ENCODE results near the gene ZNF217.
"Not testable (repeated sequence)": the region's sequence is repeated elsewhere in the genome, so short reads cannot be mapped to it uniquely, and the experiment has no call there.

Gene ZNF217

DNA sequence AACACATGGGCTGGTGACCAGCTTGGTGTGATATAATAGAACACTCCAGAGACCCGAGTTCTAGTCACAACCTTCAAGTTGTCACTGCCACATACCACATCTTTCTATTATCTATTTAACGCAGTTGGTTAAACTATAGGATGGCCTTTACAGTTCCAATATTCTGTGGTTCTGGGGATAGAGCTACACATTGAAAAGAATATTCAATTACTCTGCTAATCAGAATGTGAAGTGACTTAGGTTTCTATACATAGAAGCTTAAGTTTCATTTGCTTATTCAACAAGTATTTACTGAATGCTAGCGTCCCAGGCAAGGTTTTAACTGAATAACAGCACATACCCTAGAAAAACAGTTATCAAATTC is 9.1 kb downstream of the ZNF217 start:
- not testable (repeated sequence) for DNase-seq (ENCODE audit: low read depth in 2 of 3, low spot score in 1 of 3)

- DNase-seq (ENCODE audit: low read depth in 2 of 3, low spot score in 1 of 3): not testable (repeated sequence)
Measured at GRCh38 chr20:53583660-53584549, 9.7 kb downstream of the ZNF217 start.

- no peak for DNase-seq (ENCODE audit: low read depth in 2 of 3, low spot score in 1 of 3)
Measured at GRCh38 chr20:53582574-53583351, 10.9 kb downstream of the ZNF217 start.

DNA sequence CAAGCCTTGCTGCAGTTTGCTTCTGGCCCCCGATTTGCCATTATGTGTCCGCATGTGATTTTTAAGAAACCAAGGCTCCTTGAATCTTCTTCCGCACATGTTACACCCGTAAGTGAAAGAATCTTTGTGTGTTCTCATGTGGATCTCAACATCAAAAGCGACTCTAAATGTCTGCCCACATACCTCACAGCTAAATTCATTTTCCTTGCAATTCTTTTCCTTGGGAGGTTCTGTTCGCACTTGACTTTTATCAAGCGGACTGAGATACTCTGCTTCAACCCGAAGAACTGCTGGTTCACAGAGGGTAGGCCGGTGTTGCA is 11.4 kb downstream of the ZNF217 start:
- no peak for DNase-seq (ENCODE audit: low read depth in 2 of 3, low spot score in 1 of 3)

- no peak for DNase-seq (ENCODE audit: low read depth in 2 of 3, low spot score in 1 of 3)
Measured at GRCh38 chr20:53581444-53582250, 12.0 kb downstream of the ZNF217 start.

GRCh38 chr20:53580376-53581111 is 13.1 kb downstream of the ZNF217 start:
- no peak for DNase-seq (ENCODE audit: low read depth in 2 of 3, low spot score in 1 of 3)

DNA sequence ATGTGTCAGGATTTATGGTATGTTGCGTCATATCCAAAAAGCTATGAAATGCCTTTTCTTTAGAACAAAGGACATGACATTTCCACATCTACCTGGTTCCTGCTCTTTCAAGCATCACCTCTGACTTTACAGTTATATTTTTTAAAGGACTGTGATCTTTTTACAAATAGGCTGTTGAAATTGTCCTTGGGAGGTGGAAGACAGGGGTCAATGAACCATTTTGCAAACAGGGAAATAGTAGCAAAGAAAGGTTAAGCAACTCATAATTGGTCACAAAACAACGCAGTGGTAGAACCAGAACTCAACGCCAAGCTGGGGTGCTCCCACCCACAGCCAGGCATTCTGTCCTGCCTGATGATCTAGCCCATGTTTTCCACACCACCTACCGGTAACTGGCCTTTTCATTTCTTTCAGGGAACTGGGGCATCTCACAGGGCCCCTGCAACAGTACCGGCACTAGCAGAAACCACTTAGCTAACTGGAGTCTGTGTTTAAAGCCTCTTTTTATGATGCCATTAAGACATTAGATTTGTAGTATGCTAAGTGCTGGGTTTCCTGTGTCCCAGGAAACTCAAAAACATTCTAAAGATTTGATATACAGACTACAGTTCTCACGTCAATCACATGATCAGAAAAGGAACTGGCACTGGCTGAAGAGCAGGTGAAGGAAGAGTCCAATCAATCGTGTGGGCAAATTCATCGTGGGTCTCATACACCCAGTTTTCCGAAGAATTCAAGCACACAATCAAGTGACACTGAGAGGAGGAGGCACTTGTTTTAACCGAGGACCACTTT is 13.9 kb downstream of the ZNF217 start:
- DNase-seq (ENCODE audit: low read depth in 2 of 3, low spot score in 1 of 3): no peak

GRCh38 chr20:53579266-53579580 is 14.4 kb downstream of the ZNF217 start:
- no peak for DNase-seq (ENCODE audit: low read depth in 2 of 3, low spot score in 1 of 3)

DNA sequence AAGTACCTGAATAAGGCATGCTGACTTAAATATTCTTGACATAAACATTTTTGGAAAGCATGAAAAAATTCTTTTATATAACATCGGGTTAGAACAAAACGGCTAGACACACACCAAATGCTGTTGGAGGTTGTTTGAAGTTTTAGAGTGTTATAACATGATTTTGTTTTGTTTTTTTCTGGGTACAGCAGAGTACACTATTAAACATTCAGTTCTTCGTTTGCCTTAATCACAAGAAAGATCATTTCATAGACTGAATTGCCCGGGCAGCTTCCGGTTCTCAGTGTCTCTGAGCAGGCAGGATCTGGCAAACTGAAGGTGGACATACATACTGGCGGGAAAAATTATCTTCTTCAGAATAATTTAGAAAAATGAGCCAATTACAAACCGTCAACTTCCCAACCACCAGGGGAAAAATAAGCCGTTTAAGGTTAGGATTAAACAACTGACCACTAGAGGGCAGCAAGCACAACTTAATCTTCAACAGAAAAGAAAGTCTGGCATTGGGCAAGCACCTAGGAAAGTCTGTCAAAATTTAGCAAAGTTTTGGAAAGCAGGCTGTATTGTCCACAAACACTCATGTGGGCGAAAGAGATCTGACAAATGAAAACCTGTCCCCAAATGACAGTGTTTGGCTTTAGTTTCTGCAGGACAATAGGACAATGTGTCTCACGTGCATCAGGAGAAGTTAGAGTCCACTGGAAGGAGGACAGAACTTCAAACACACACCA is 15.0 kb downstream of the ZNF217 start:
- peak in 1 of 3 donors; percentile 82 for DNase-seq (ENCODE audit: low read depth in 2 of 3, low spot score in 1 of 3)

DNA sequence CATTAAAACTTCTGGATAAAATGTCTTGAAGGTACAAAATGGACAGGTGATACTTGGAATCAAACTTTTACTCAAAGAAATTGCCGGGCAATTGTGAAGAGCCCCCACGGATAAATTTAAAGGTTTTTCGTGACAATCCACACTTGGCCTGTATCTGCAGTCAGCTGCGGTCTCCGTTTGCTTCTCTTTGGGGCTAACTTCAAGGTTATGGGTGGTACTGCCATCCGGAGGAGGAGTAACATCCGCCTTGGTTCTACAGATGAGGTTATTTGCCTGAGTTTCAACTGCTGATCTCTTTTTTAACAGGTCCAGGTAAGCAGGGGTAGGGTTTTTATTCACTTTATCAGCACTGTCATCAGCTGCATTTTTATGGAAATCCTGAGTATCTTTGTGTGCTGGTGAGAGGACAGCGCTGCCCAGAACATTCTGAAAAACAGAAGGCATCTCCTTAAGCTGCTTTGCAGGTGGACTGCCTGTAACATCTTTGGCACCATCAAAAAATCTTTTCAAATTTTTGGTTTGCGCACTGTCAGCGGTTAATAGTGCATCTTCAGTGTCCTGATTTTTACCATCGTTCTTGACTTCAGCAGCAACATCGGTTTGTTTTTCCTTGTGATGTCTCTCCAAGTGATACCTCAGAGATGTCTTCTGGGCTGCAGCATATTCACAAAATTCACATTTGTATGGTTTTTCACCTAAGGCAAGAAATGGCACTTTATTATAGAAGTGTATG is 16.9 kb downstream of the ZNF217 start:
- no peak for DNase-seq (ENCODE audit: low read depth in 2 of 3, low spot score in 1 of 3)

DNA sequence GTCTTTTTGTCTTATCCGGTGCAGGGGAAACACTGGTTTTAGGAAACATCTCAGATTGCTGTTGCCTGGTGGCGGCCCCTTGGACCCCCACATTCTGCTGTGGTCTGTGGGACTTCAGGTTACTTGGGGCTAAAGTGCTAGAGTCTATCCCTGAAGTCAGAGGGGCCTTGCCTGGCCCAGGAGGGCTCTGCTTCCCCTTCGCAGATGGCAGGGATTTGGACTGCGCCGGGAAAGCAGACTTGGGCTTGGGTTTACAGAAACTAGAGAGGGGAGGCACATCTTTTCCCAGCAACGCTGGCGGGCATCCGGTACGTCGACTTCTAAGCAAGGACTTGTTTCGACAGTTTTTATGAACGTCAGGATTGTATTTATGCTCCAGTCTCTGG is 17.5 kb downstream of the ZNF217 start:
- DNase-seq (ENCODE audit: low read depth in 2 of 3, low spot score in 1 of 3): no peak

DNA sequence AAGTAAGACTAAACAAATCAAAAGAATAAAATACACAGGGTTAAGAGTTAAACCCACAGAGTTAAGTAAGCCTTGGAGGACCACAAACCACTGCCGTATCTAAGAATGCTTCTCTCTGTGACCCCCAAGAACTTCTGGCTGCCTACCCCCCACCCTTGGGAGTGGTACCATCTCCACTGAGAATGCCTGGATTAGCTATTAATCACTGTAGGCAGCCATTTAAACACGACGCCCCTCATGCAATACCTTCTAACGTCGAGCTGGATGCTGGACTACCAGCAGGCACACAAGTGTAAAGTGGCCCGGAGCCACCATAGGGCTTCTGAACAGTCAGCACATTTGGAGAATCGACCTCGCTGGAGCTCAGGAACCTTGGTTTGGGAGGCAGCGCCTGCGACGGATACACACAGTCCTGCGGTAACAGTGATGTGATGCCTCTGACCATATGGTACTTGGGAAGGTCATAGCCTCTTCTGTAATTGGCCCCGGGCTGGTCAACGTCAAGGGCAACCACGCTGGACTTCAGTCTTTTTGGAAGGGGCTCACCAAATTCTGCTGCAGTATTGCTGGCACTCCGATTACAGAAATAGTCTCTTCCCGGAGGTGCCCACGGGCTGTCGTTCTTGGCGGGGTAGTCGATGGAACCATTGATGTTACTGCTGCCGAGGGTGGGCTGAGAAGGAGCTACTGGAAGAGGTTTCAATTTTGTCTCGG is 18.0 kb downstream of the ZNF217 start:
- DNase-seq (ENCODE audit: low read depth in 2 of 3, low spot score in 1 of 3): no peak

- DNase-seq (ENCODE audit: low read depth in 2 of 3, low spot score in 1 of 3): no peak
Measured at GRCh38 chr20:53574819-53575218, 18.8 kb downstream of the ZNF217 start.

GRCh38 chr20:53574259-53574789 is 19.3 kb downstream of the ZNF217 start:
- no peak for DNase-seq (ENCODE audit: low read depth in 2 of 3, low spot score in 1 of 3)

DNA sequence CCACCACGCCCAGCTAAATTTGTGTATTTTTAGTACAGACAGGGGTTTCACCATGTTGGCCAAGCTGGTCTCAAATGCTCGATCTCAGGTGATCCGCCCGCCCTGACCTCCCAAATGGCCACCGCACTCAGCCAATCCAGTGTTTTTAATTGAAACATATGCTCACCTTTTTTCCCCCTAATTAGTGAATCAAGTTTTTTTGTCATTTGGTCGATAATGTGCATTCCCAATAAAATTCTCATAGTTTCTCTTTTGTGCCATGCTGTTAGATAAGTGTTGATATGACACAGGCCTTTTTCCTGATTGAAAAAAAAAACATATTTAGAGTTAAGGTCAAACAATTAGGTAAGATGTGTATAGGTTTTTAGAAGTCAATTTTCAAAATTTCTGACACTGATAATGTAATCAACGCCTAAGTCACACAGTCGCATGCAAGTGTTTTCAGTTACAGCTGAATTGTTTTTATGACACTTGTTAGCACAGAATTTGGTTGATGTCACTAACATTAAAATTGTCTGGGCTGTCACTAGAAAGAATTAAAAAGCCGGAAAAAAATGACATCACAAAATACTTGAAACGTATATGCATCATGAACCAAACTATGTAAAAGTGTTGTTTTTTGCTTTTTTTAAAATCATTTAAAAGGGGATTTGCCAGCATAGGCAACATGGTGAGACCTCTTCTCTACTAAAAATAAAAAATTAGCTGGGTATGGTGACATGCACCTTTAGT is 21.9 kb downstream of the ZNF217 start:
- DNase-seq (ENCODE audit: low read depth in 2 of 3, low spot score in 1 of 3): no peak

- no peak for DNase-seq (ENCODE audit: low read depth in 2 of 3, low spot score in 1 of 3)
Measured at GRCh38 chr20:53570446-53571276, 23.0 kb downstream of the ZNF217 start.
